Spleen (tissue), 11 donors: ENCODE measurements around the gene MYRF. TPM values are rescaled to one million over a fixed set of nuclear protein-coding genes. Genes with fewer than 3 reads are reported as not detected.
A peak's percentile ranks its signal among the peaks of the same experiment; 100 is the strongest.

ENCODE experiments used
- DNase-seq: peaks from one replicate; pipeline ENCODE4 v3.0.0-alpha.2; 2020
- H3K27ac ChIP-seq, 8 donors: fragments of 200-600 bp; sonication (generic) in 7 of 8; 1 replicate in 4 of 8; 2 replicates in 4 of 8; pipeline versions ENCODE4 v1.5.0 to v1.8.0; 2016 to 2021; ENCODE audit warnings: inconsistent platforms in 4 of 8, mild to moderate bottlenecking in 4 of 8, moderate library complexity in 1 of 8
- H3K27me3 ChIP-seq, 7 donors: fragments of 200-600 bp; sonication (generic) in 6 of 7; replicated peaks in 1 of 7; 1 replicate in 4 of 7; 2 replicates in 3 of 7; pipeline versions ENCODE4 v1.5.0 to v1.8.0; 2016 to 2021; ENCODE audit warnings: inconsistent platforms in 3 of 7, mild to moderate bottlenecking in 1 of 7
- H3K36me3 ChIP-seq, 6 donors: fragments of 200-600 bp; sonication (generic) in 5 of 6; 1 replicate in 4 of 6; 2 replicates in 2 of 6; pipeline versions ENCODE4 v1.5.0 to v1.8.0; 2016 to 2021; ENCODE audit warnings: inconsistent platforms in 2 of 6
- H3K4me1 ChIP-seq, 6 donors: fragments of 200-600 bp; sonication (generic) in 5 of 6; 1 replicate in 3 of 6; 2 replicates in 3 of 6; pipeline versions ENCODE4 v1.5.0 to v1.8.0; 2016 to 2021; ENCODE audit warnings: inconsistent platforms in 3 of 6
- H3K4me3 ChIP-seq, 8 donors: fragments of 200-600 bp; sonication (generic) in 7 of 8; 1 replicate in 4 of 8; 2 replicates in 4 of 8; pipeline versions ENCODE4 v1.5.0 to v1.8.0; 2016 to 2021; ENCODE audit warnings: inconsistent platforms in 4 of 8, mild to moderate bottlenecking in 4 of 8, moderate library complexity in 2 of 8
- H3K9me3 ChIP-seq, 8 donors: fragments of 200-600 bp; sonication (generic) in 7 of 8; 1 replicate in 4 of 8; 2 replicates in 4 of 8; pipeline versions ENCODE4 v1.5.0 to v1.8.0; 2016 to 2021; ENCODE audit warnings: inconsistent platforms in 4 of 8
- POLR2A ChIP-seq, 3 donors: fragments of 450-650 bp; IDR thresholded peaks; one replicate each; pipeline ENCODE4 v1.5.1; 2017; ENCODE audit warnings: antibody characterized with exemption in 3 of 3, mild to moderate bottlenecking in 1 of 3
- POLR2AphosphoS5 ChIP-seq, 3 donors: sonication (generic); formaldehyde crosslinking; IDR thresholded peaks; one replicate each; pipeline ENCODE4 v1.5.1; 2017; ENCODE audit warnings: antibody characterized with exemption in 3 of 3
- WGBS, 5 donors: extraction: QIAGEN DNeasy Blood & Tissue Kit in 3 of 5; methylation state at CpG; one replicate each; pipeline versions ENCODE4 v1.1.5 to v1.1.7; 2013 to 2018; 5-methylcytosine and 5-hydroxymethylcytosine counted together
- intact Hi-C: fragments of 100-400 bp; cut with DNase I; formaldehyde crosslinking; loops from one replicate; pipeline ENCODE4 v1.15.0; 2023; ENCODE audit warnings: low total_unique reads
- polyA plus RNA-seq, 3 donors: library from polyadenylated mRNA; stranded (reverse); fragments of 200-250 nt; gene quantifications; one replicate each; pipeline ENCODE4 v1.2.1, GENCODE V29; 2013
- total RNA-seq, 7 donors: library from RNA; depleted of rRNA in 3 of 7; stranded (reverse); fragments of >200 nt in 3 of 7; fragmentation: NEBNext Ultra II Directional in 4 of 7; extraction: Animal tissue kit (Norgen Biotek cat#: 25700) in 4 of 7; gene quantifications; one replicate each; pipeline versions ENCODE4 v1.1.0 to v1.2.1, GENCODE V29; 2016 to 2021
- TF ChIP-seq, protein P1 (sequence below), 11 experiments: fragments of 200-600 bp in 7 of 11; fragments of 450-650 bp in 4 of 11; sonication (generic) in 4 of 11; IDR thresholded peaks in 8 of 11; conservative IDR thresholded peaks in 3 of 11; 1 replicate in 7 of 11; 2 replicates in 4 of 11; pipeline versions ENCODE4 v1.4.0 to v1.8.0; 2016 to 2021; ENCODE audit warnings: antibody characterized with exemption in 11 of 11, inconsistent platforms in 4 of 11, mild to moderate bottlenecking in 1 of 11
- donor health status: healthy with polysubstance abuse.
- donor health status: DM: no; HTN: no; CAD: no; lungs with moderate emphysema.
- donor health status: DM: no; HTN: no; CAD: no.
- donor health status: Bipolar disorder and iron deficiency.
- donor health status: healthy.
- donor health status: DM: no; HTN: no; CAD: no.
- donor health status: DM: yes; HTN: yes; CAD: no.

The MYRF gene
- total and polyA plus RNA-seq, 10 donors: 0.15 to 1.5 (median 0.55) TPM

DNA sequence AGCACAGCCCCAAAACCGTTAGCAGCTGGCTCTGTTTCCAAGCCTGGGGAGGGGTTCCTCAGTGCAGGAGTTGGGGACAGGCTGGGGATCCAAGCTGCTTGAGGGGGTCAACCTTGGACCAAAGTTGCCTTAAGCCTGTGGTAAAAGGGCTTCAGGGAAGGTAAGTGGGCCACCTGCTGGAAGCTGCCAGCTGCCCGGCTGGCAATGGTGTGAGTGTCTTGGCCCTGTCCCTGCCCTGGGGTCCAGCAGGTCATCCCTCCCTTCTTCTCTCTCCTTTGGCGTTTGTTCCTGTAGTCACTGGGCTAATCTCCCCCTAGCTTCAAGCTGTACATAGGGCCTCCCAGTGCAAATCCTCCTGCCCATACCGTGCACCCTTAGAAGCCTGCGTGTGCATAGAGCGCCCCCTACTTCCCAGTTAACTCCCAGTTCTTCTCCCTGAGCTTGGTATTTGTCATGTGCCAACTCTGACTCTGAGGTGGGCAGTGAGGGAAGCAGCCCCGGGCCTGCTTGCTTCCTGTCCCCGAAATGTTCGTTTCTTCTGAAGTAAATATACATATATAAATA, 35.6 kb downstream of the MYRF start:
- Histone ChIP-seq H3K4me3 (no peak overlapping the region), H3K9me3 (no peaks in the 10 kb centered on the region), H3K36me3 (peaks cover 0 to 76% (median 61%) of the 10 kb centered on the region in 6 donors), H3K27ac (no peak overlapping the region), H3K27me3 (no peaks in the 10 kb centered on the region), H3K4me1 (peaks cover 6 to 58% (median 15%) of the 10 kb centered on the region in 6 donors)
- TF ChIP-seq, protein P1, sequence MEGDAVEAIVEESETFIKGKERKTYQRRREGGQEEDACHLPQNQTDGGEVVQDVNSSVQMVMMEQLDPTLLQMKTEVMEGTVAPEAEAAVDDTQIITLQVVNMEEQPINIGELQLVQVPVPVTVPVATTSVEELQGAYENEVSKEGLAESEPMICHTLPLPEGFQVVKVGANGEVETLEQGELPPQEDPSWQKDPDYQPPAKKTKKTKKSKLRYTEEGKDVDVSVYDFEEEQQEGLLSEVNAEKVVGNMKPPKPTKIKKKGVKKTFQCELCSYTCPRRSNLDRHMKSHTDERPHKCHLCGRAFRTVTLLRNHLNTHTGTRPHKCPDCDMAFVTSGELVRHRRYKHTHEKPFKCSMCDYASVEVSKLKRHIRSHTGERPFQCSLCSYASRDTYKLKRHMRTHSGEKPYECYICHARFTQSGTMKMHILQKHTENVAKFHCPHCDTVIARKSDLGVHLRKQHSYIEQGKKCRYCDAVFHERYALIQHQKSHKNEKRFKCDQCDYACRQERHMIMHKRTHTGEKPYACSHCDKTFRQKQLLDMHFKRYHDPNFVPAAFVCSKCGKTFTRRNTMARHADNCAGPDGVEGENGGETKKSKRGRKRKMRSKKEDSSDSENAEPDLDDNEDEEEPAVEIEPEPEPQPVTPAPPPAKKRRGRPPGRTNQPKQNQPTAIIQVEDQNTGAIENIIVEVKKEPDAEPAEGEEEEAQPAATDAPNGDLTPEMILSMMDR (IDR thresholded peaks at IDR 0.05 in 8 of 11, conservative IDR thresholded peaks at IDR 0.05 in 3 of 11): peak in 2 of 11 experiments; percentile 17 to 33
- no peak for TF ChIP-seq POLR2AphosphoS5 (IDR thresholded peaks at IDR 0.05)
- 62 to 81% (median 67%) methylated on average over 9 of the region's 9 CpGs for WGBS, 5 donors
- no peak for DNase-seq
- intact Hi-C loops: no loop called here

GRCh38 chr11:61791737-61792309, 39.4 kb downstream of the MYRF start:
- DNase-seq: no peak
- H3K9me3 ChIP-seq: no peaks in the 10 kb centered on the region
- H3K36me3 ChIP-seq: peaks cover 0 to 55% (median 42%) of the 10 kb centered on the region in 6 donors
- H3K27me3 ChIP-seq: no peaks in the 10 kb centered on the region
- H3K4me3 ChIP-seq: peak overlapping the region; percentile 65 to 96 (median 81)
- 5 to 7% (median 7%) methylated on average over 14 of the region's 14 CpGs for WGBS, 5 donors
- peaks cover 10 to 69% (median 26%) of the 10 kb centered on the region in 6 donors for H3K4me1 ChIP-seq
- H3K27ac ChIP-seq: peak overlapping the region; percentile 92 to 99 (median 96)
- TF ChIP-seq, protein P1 (IDR thresholded peaks at IDR 0.05 in 8 of 11, conservative IDR thresholded peaks at IDR 0.05 in 3 of 11): no peak
- no peak for TF ChIP-seq POLR2A (IDR thresholded peaks at IDR 0.05)
- no peak for TF ChIP-seq POLR2AphosphoS5 (IDR thresholded peaks at IDR 0.05)
- intact Hi-C loops: loop anchor here (10.0 kb wide), 2 partner anchors 103 to 153 kb away; partner anchors contain the start of gene FADS3

- 0 to 1% (median 0%) methylated on average over 52 to 61 of the region's 61 CpGs for WGBS, 5 donors
- peak within 1 kb of the TSS; percentile 92 to 99 (median 96) for H3K27ac ChIP-seq
- H3K9me3 ChIP-seq: no peaks in the 10 kb centered on the region
- intact Hi-C loops: loop anchor here (10.0 kb wide), 2 partner anchors 102 to 152 kb away; partner anchors contain the start of gene FADS3
- peaks cover 10 to 73% (median 29%) of the 10 kb centered on the region in 6 donors for H3K4me1 ChIP-seq
- TF ChIP-seq, protein P1 (IDR thresholded peaks at IDR 0.05 in 8 of 11, conservative IDR thresholded peaks at IDR 0.05 in 3 of 11): peak in 4 of 11 experiments; percentile 13 to 50 (median 42)
- TF ChIP-seq POLR2AphosphoS5 (IDR thresholded peaks at IDR 0.05): peak; percentile 91 to 96 (median 93)
- TF ChIP-seq POLR2A (IDR thresholded peaks at IDR 0.05): peak in 1 of 3 donors; percentile 11
- H3K4me3 ChIP-seq: peak within 1 kb of the TSS; percentile 65 to 96 (median 81)
- H3K36me3 ChIP-seq: peaks cover 0 to 48% (median 35%) of the 10 kb centered on the region in 6 donors
- no peaks in the 10 kb centered on the region for H3K27me3 ChIP-seq
- DNase-seq: peak; percentile 98
Observed at GRCh38 chr11:61792310-61793082, 40.1 kb downstream of the MYRF start, which contains the start of the genes FEN1 and TMEM258. Gene FEN1, plus strand, starts transcription at chr11:61792911. Its CDS starts 2,451 bp downstream, at chr11:61795362. Gene TMEM258, minus strand, starts transcription at chr11:61792599. Its CDS starts 41 bp downstream, at chr11:61792558.
